ENCODE results near the gene TRIM36.

DNA sequence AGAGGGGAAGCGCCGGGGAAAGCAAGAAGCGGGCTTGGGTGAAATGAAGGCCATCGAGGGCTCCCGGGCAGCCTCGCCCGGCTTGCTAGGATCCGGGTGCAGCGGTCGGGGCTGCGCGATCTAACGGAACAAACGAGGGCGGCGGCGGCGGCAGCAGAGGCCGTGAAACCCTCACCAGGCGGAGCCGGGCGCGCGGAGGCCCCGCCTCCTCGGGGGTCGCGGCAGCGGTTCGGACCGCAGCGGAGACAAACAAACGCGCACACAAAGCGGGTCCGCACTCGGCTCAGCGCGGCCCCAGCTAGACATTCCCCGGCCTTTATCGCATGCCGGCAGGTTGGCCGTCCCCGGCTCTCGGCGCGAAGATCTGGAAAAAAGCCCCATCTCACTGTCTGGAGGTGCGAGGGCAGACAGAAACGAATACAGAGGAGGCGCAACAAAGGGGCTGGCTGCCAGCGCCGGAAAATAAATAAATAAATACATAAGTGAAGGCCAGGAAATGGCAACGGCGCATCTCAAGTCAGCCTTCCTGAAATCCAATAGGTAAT, 10.5 kb upstream of the TRIM36 start:
- TF ChIP-seq POLR2A (IDR thresholded peaks at IDR 0.05), result no peak
- TF ChIP-seq EP300 (IDR thresholded peaks at IDR 0.05), result no peak
- TF ChIP-seq, protein P1, sequence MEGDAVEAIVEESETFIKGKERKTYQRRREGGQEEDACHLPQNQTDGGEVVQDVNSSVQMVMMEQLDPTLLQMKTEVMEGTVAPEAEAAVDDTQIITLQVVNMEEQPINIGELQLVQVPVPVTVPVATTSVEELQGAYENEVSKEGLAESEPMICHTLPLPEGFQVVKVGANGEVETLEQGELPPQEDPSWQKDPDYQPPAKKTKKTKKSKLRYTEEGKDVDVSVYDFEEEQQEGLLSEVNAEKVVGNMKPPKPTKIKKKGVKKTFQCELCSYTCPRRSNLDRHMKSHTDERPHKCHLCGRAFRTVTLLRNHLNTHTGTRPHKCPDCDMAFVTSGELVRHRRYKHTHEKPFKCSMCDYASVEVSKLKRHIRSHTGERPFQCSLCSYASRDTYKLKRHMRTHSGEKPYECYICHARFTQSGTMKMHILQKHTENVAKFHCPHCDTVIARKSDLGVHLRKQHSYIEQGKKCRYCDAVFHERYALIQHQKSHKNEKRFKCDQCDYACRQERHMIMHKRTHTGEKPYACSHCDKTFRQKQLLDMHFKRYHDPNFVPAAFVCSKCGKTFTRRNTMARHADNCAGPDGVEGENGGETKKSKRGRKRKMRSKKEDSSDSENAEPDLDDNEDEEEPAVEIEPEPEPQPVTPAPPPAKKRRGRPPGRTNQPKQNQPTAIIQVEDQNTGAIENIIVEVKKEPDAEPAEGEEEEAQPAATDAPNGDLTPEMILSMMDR (IDR thresholded peaks at IDR 0.05), result no peak
- no peak for TF ChIP-seq POLR2AphosphoS5 (IDR thresholded peaks at IDR 0.05)
